IPS DF 6.9 (cell line): ENCODE measurements around the gene SLC30A2.

Source experiments
- DNase-seq: peaks from one replicate; pipeline ENCODE4 v3.0.0-alpha.2; 2013; ENCODE audit warnings: low read depth, low spot score
- H3K27ac ChIP-seq: one replicate; pipeline ENCODE4 v1.5.1; 2013; ENCODE audit warnings: low read length, control low read depth
- H3K27me3 ChIP-seq: 2 replicates; pipeline ENCODE4 v1.6.1; 2013; ENCODE audit warnings: mild to moderate bottlenecking, low read length; ENCODE audit not compliant: control insufficient read depth, insufficient read depth
- H3K36me3 ChIP-seq: 2 replicates; pipeline ENCODE4 v1.6.1; 2013; ENCODE audit warnings: low read length; ENCODE audit not compliant: control insufficient read depth, insufficient read depth
- H3K4me1 ChIP-seq: 2 replicates; pipeline ENCODE4 v1.6.1; 2013; ENCODE audit warnings: low read length; ENCODE audit not compliant: control insufficient read depth, insufficient read depth
- H3K4me3 ChIP-seq: 2 replicates; pipeline ENCODE4 v1.5.1; 2013; ENCODE audit warnings: mild to moderate bottlenecking, low read length
- H3K9me3 ChIP-seq: 2 replicates; pipeline ENCODE4 v1.6.1; 2013; ENCODE audit warnings: low read length, inconsistent platforms; ENCODE audit not compliant: control insufficient read depth, insufficient read depth
- WGBS: extraction: QIAGEN DNeasy Blood & Tissue Kit; methylation state at CpG from one replicate; pipeline ENCODE4 v1.1.7; 2013; ENCODE audit warnings: mixed read lengths, missing lambda C conversion rate; ENCODE audit not compliant: insufficient read length, insufficient coverage; 5-methylcytosine and 5-hydroxymethylcytosine counted together

The SLC30A2 gene

GRCh38 chr1:26015358-26015757 lies 30.6 kb downstream of the SLC30A2 start:
- no CpG with 5 or more reads among the region's 2 CpGs for WGBS
- Histone ChIP-seq H3K4me1 (peaks cover 1% of the 10 kb centered on the region), H3K4me3 (no peak overlapping the region), H3K9me3 (no peaks in the 10 kb centered on the region), H3K27ac (no peak overlapping the region), H3K27me3 (no peaks in the 10 kb centered on the region), H3K36me3 (no peaks in the 10 kb centered on the region)
- DNase-seq, result no peak

GRCh38 chr1:26014179-26014578 lies 31.7 kb downstream of the SLC30A2 start:
- no peaks in the 10 kb centered on the region for H3K27me3 ChIP-seq
- H3K27ac ChIP-seq, result no peak overlapping the region
- H3K9me3 ChIP-seq, result no peaks in the 10 kb centered on the region
- DNase-seq, result no peak
- H3K4me3 ChIP-seq, result no peak overlapping the region
- H3K4me1 ChIP-seq, result peaks cover 3% of the 10 kb centered on the region
- no CpG with 5 or more reads among the region's 2 CpGs for WGBS
- H3K36me3 ChIP-seq, result no peaks in the 10 kb centered on the region

- DNase-seq, result no peak
- WGBS, result no CpG with 5 or more reads among the region's 3 CpGs
- H3K4me1 ChIP-seq, result peaks cover 3% of the 10 kb centered on the region
Observed at GRCh38 chr1:26012864-26013263, 33.1 kb downstream of the SLC30A2 start.

GRCh38 chr1:26010825-26011224 lies 35.1 kb downstream of the SLC30A2 start:
- Histone ChIP-seq H3K27ac (no peak overlapping the region), H3K36me3 (no peaks in the 10 kb centered on the region), H3K9me3 (no peaks in the 10 kb centered on the region), H3K4me3 (no peak overlapping the region), H3K4me1 (peaks cover 3% of the 10 kb centered on the region), H3K27me3 (no peaks in the 10 kb centered on the region)
- DNase-seq, result no peak
- WGBS, result no CpG with 5 or more reads among the region's 3 CpGs

More at GRCh38 chr1:26012864-26013263, 33.1 kb downstream of the SLC30A2 start:
- H3K27ac ChIP-seq, result no peak overlapping the region
- no peaks in the 10 kb centered on the region for H3K36me3 ChIP-seq
- H3K9me3 ChIP-seq, result no peaks in the 10 kb centered on the region
- H3K4me3 ChIP-seq, result no peak overlapping the region
- H3K27me3 ChIP-seq, result no peaks in the 10 kb centered on the region

- Histone ChIP-seq H3K4me1 (peaks cover 3% of the 10 kb centered on the region), H3K9me3 (no peaks in the 10 kb centered on the region), H3K27ac (no peak overlapping the region), H3K4me3 (no peak overlapping the region), H3K27me3 (no peaks in the 10 kb centered on the region), H3K36me3 (no peaks in the 10 kb centered on the region)
- no peak for DNase-seq
- WGBS, result no CpG with 5 or more reads among the region's 6 CpGs
Observed at GRCh38 chr1:26009796-26010447, 36.0 kb downstream of the SLC30A2 start.

- H3K36me3 ChIP-seq, result no peaks in the 10 kb centered on the region
- no peak overlapping the region for H3K4me3 ChIP-seq
- WGBS, result no CpG with 5 or more reads among the region's 16 CpGs
Observed at GRCh38 chr1:26006710-26007109, 39.2 kb downstream of the SLC30A2 start.

GRCh38 chr1:26005434-26006105 lies 40.3 kb downstream of the SLC30A2 start:
- no CpG with 5 or more reads among the region's 4 CpGs for WGBS
- Histone ChIP-seq H3K4me1 (peaks cover 2% of the 10 kb centered on the region; the same call in 1 of the 2 replicates), H3K36me3 (no peaks in the 10 kb centered on the region), H3K9me3 (no peaks in the 10 kb centered on the region), H3K4me3 (no peak overlapping the region), H3K27me3 (no peaks in the 10 kb centered on the region), H3K27ac (no peak overlapping the region)
- DNase-seq, result no peak

More at GRCh38 chr1:26006710-26007109, 39.2 kb downstream of the SLC30A2 start:
- Histone ChIP-seq H3K27ac (no peak overlapping the region), H3K4me1 (peaks cover 3% of the 10 kb centered on the region), H3K9me3 (no peaks in the 10 kb centered on the region), H3K27me3 (no peaks in the 10 kb centered on the region)
- no peak for DNase-seq

GRCh38 chr1:26003756-26004155 lies 42.2 kb downstream of the SLC30A2 start:
- H3K36me3 ChIP-seq, result no peaks in the 10 kb centered on the region
- H3K27ac ChIP-seq, result no peak overlapping the region
- H3K4me1 ChIP-seq, result no peaks in the 10 kb centered on the region
- no peak overlapping the region for H3K4me3 ChIP-seq
- no peaks in the 10 kb centered on the region for H3K9me3 ChIP-seq
- no CpG with 5 or more reads among the region's 2 CpGs for WGBS
- H3K27me3 ChIP-seq, result no peaks in the 10 kb centered on the region
- no peak for DNase-seq

- Histone ChIP-seq H3K27me3 (no peaks in the 10 kb centered on the region), H3K27ac (no peak overlapping the region), H3K4me1 (no peaks in the 10 kb centered on the region), H3K4me3 (no peak overlapping the region), H3K36me3 (no peaks in the 10 kb centered on the region), H3K9me3 (no peaks in the 10 kb centered on the region)
- WGBS, result no CpG with 5 or more reads among the region's 4 CpGs
- no peak for DNase-seq
Observed at GRCh38 chr1:26003262-26003661, 42.7 kb downstream of the SLC30A2 start.

- Histone ChIP-seq H3K4me1 (no peaks in the 10 kb centered on the region), H3K27me3 (no peaks in the 10 kb centered on the region), H3K4me3 (no peak overlapping the region), H3K36me3 (no peaks in the 10 kb centered on the region), H3K27ac (no peak overlapping the region), H3K9me3 (no peaks in the 10 kb centered on the region)
- WGBS, result no CpG with 5 or more reads among the region's 18 CpGs
- no peak for DNase-seq
Observed at GRCh38 chr1:25999041-25999800, 46.7 kb downstream of the SLC30A2 start.
